ENCODE results near the gene KCNK16. TPM values are rescaled to one million over a fixed set of nuclear protein-coding genes. Genes with fewer than 3 reads are reported as not detected.

Gene KCNK16
- total RNA-seq, 4 donors from 2014 or later = not detected

GRCh38 chr6:39341937-39342336 lies 19.4 kb upstream of the KCNK16 start:
- intact Hi-C loops (cut with DNase I; ENCODE audit: low total_unique reads) = no loop called here
- no peaks in the 10 kb centered on the region for H3K36me3 ChIP-seq
- no peaks in the 10 kb centered on the region for H3K27me3 ChIP-seq
- no peak overlapping the region for H3K4me3 ChIP-seq
- no peaks in the 10 kb centered on the region for H3K4me1 ChIP-seq
- H3K27ac ChIP-seq = no peak overlapping the region
- no peak for DNase-seq
- no peaks in the 10 kb centered on the region for H3K9me3 ChIP-seq
- TF ChIP-seq CTCF (IDR thresholded peaks at IDR 0.05) = no peak
- TF ChIP-seq POLR2A (IDR thresholded peaks at IDR 0.05) = no peak

GRCh38 chr6:39341352-39341751 lies 18.9 kb upstream of the KCNK16 start:
- TF ChIP-seq CTCF (IDR thresholded peaks at IDR 0.05) (no peak), POLR2A (IDR thresholded peaks at IDR 0.05) (no peak)
- Histone ChIP-seq H3K4me3 (no peak overlapping the region), H3K9me3 (no peaks in the 10 kb centered on the region), H3K36me3 (no peaks in the 10 kb centered on the region), H3K4me1 (no peaks in the 10 kb centered on the region), H3K27ac (no peak overlapping the region), H3K27me3 (no peaks in the 10 kb centered on the region)
- intact Hi-C loops (cut with DNase I; ENCODE audit: low total_unique reads) = no loop called here
- DNase-seq = no peak

- DNase-seq = no peak
- no peak for TF ChIP-seq POLR2A (IDR thresholded peaks at IDR 0.05)
- TF ChIP-seq CTCF (IDR thresholded peaks at IDR 0.05) = no peak
- intact Hi-C loops (cut with DNase I; ENCODE audit: low total_unique reads) = no loop called here
- Histone ChIP-seq H3K4me3 (no peak overlapping the region), H3K36me3 (no peaks in the 10 kb centered on the region), H3K27me3 (no peaks in the 10 kb centered on the region), H3K4me1 (no peaks in the 10 kb centered on the region), H3K27ac (no peak overlapping the region), H3K9me3 (no peaks in the 10 kb centered on the region)
Observed at GRCh38 chr6:39339868-39340550, 17.5 kb upstream of the KCNK16 start.

- DNase-seq = no peak
- Histone ChIP-seq H3K4me1 (no peaks in the 10 kb centered on the region), H3K36me3 (no peaks in the 10 kb centered on the region), H3K27ac (no peak overlapping the region), H3K27me3 (no peaks in the 10 kb centered on the region), H3K4me3 (no peak overlapping the region), H3K9me3 (no peaks in the 10 kb centered on the region)
- intact Hi-C loops (cut with DNase I; ENCODE audit: low total_unique reads) = no loop called here
- TF ChIP-seq CTCF (IDR thresholded peaks at IDR 0.05) (no peak), POLR2A (IDR thresholded peaks at IDR 0.05) (no peak)
Observed at GRCh38 chr6:39339096-39339867, 16.8 kb upstream of the KCNK16 start.

GRCh38 chr6:39338397-39338796 lies 15.9 kb upstream of the KCNK16 start:
- DNase-seq = no peak
- Histone ChIP-seq H3K9me3 (no peaks in the 10 kb centered on the region), H3K36me3 (no peaks in the 10 kb centered on the region), H3K27ac (no peak overlapping the region), H3K27me3 (no peaks in the 10 kb centered on the region), H3K4me1 (no peaks in the 10 kb centered on the region), H3K4me3 (no peak overlapping the region)
- intact Hi-C loops (cut with DNase I; ENCODE audit: low total_unique reads) = no loop called here
- TF ChIP-seq CTCF (IDR thresholded peaks at IDR 0.05) (no peak), POLR2A (IDR thresholded peaks at IDR 0.05) (no peak)
